ENCODE measurements around the gene TMEM200C.

GRCh38 chr18:5879479-5879882, 15.8 kb downstream of the TMEM200C start:
- TF ChIP-seq POLR2A (IDR thresholded peaks at IDR 0.05; ENCODE audit: low read depth, low read length) (no peak), EZH2 (IDR thresholded peaks at IDR 0.05; ENCODE audit: borderline replicate concordance, low read depth, low read length, severe bottlenecking) (no peak), CTCF (IDR thresholded peaks at IDR 0.05; ENCODE audit: extremely low read depth in 1 of 2, insufficient read depth in 1 of 2, low read depth in 1 of 2, low read length in 2 of 2) (peak; percentile 50 to 56), MYC (IDR thresholded peaks at IDR 0.05; ENCODE audit: low read depth, low read length) (no peak)
